Measurements from ENCODE around the gene PAPOLA. TPM values are rescaled to one million over a fixed set of nuclear protein-coding genes. Genes with fewer than 3 reads are reported as not detected.

The PAPOLA gene
- total RNA-seq, 3 donors from 2014 or later = 110 to 254 (median 187) TPM

DNA sequence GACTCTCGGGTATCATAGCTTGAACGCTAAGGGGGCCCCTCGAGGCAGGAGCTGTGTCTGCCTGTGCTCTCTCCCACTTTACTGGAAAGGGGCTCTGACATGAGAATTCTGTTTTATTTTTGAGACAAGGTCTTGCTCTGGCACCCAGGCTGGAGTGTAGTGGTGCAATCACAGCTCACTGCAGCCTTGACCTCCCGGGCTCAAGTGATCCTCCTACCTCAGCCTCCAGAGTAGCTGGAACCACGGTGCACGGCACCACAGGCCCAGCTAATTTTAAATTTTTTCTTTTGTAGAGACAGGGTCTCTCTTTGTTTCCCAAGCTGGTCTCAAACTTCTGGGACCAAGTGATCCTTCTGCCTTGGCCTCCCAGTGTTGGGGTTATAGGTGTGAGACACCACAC lies 77.7 kb downstream of the PAPOLA start:
- Histone ChIP-seq H3K4me3 (no peak overlapping the region), H3K36me3 (no peaks in the 10 kb centered on the region), H3K4me1 (no peaks in the 10 kb centered on the region), H3K9me3 (no peaks in the 10 kb centered on the region), H3K27ac (no peak overlapping the region), H3K27me3 (peaks cover 0 to 11% of the 10 kb centered on the region in 2 donors)
- no peak for DNase-seq (ENCODE audit: low spot score in 2 of 2)
- intact Hi-C loops (cut with DNase I; ENCODE audit: low total_unique reads) = no loop called here
- TF ChIP-seq POLR2AphosphoS5 (IDR thresholded peaks at IDR 0.05) = no peak
- TF ChIP-seq, protein P1, sequence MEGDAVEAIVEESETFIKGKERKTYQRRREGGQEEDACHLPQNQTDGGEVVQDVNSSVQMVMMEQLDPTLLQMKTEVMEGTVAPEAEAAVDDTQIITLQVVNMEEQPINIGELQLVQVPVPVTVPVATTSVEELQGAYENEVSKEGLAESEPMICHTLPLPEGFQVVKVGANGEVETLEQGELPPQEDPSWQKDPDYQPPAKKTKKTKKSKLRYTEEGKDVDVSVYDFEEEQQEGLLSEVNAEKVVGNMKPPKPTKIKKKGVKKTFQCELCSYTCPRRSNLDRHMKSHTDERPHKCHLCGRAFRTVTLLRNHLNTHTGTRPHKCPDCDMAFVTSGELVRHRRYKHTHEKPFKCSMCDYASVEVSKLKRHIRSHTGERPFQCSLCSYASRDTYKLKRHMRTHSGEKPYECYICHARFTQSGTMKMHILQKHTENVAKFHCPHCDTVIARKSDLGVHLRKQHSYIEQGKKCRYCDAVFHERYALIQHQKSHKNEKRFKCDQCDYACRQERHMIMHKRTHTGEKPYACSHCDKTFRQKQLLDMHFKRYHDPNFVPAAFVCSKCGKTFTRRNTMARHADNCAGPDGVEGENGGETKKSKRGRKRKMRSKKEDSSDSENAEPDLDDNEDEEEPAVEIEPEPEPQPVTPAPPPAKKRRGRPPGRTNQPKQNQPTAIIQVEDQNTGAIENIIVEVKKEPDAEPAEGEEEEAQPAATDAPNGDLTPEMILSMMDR (IDR thresholded peaks at IDR 0.05) = no peak
- no peak for TF ChIP-seq POLR2A (IDR thresholded peaks at IDR 0.05)

DNA sequence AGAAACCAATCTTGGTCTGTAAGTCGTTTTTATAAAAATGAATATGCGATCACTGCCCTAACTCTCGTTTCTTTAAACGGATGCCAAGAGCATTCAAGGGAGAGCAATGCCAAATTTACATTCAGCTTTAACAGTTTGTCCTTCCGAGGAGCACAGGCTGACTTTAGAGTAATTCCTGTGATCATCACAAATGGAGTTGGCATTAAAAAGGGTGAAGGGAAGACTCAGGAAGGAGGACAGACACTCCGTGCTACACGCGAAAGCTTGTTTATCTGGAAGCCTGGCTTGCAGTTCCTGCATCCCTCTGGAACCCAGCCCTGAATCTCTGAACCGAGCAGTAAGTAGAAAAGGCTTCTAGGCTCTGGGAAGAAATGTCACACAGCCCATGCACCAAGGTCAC lies 78.4 kb downstream of the PAPOLA start:
- Histone ChIP-seq H3K36me3 (no peaks in the 10 kb centered on the region), H3K4me1 (no peaks in the 10 kb centered on the region), H3K27ac (no peak overlapping the region), H3K27me3 (peaks cover 0 to 15% of the 10 kb centered on the region in 2 donors), H3K4me3 (no peak overlapping the region), H3K9me3 (no peaks in the 10 kb centered on the region)
- TF ChIP-seq POLR2AphosphoS5 (IDR thresholded peaks at IDR 0.05) (no peak), POLR2A (IDR thresholded peaks at IDR 0.05) (no peak)
- TF ChIP-seq, protein P1 (IDR thresholded peaks at IDR 0.05) = no peak
- intact Hi-C loops (cut with DNase I; ENCODE audit: low total_unique reads) = no loop called here
- no peak for DNase-seq (ENCODE audit: low spot score in 2 of 2)

DNA sequence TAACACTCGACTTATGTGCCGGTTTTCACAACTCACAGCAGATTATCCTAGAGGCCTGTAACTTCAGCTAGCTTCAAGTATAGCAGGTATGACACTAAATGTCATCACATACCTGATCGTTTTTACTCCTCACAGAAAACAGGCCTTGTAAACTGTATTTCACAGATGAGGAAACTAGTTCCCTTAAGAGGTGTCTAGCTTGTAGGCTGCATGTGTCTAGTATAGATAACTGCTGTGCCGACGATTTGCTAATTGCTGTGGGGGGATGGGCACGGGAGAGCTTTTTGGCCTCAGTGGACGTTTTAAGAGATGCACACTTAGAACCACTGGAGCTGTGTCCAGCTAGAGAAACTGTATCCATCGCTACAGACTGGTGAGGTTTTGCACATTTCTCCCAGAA lies 78.8 kb downstream of the PAPOLA start:
- Histone ChIP-seq H3K27me3 (peaks cover 0 to 15% of the 10 kb centered on the region in 2 donors), H3K9me3 (no peaks in the 10 kb centered on the region), H3K36me3 (no peaks in the 10 kb centered on the region), H3K4me3 (no peak overlapping the region), H3K4me1 (no peaks in the 10 kb centered on the region), H3K27ac (no peak overlapping the region)
- no peak for DNase-seq (ENCODE audit: low spot score in 2 of 2)
- intact Hi-C loops (cut with DNase I; ENCODE audit: low total_unique reads) = no loop called here
- TF ChIP-seq POLR2A (IDR thresholded peaks at IDR 0.05) (no peak), POLR2AphosphoS5 (IDR thresholded peaks at IDR 0.05) (no peak)
- TF ChIP-seq, protein P1 (IDR thresholded peaks at IDR 0.05) = no peak

DNA sequence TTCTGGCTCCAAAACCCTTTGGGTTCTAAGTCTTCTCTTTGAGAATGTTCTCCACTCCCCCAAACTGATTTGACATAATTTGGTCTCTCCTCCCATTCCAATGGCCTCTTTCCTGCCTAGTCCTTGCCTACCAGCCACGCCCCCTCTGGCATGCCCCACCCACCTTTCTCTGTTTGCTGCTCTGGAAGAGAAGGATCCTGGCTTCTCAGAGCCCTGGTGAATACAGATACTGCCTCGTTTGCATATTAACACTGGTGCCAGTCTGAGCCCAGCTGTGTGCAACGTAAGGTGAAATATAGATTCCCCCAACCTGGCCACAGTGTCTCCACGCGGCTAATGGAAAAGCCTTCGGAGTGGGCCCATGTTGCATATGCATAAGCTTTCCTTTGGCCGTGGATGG lies 79.7 kb downstream of the PAPOLA start:
- Histone ChIP-seq H3K9me3 (no peaks in the 10 kb centered on the region), H3K36me3 (no peaks in the 10 kb centered on the region), H3K27me3 (peaks cover 0 to 18% of the 10 kb centered on the region in 2 donors), H3K4me1 (no peaks in the 10 kb centered on the region), H3K4me3 (no peak overlapping the region), H3K27ac (no peak overlapping the region)
- intact Hi-C loops (cut with DNase I; ENCODE audit: low total_unique reads) = no loop called here
- TF ChIP-seq POLR2A (IDR thresholded peaks at IDR 0.05) (no peak), POLR2AphosphoS5 (IDR thresholded peaks at IDR 0.05) (no peak)
- TF ChIP-seq, protein P1 (IDR thresholded peaks at IDR 0.05) = no peak
- DNase-seq (ENCODE audit: low spot score in 2 of 2) = no peak

DNA sequence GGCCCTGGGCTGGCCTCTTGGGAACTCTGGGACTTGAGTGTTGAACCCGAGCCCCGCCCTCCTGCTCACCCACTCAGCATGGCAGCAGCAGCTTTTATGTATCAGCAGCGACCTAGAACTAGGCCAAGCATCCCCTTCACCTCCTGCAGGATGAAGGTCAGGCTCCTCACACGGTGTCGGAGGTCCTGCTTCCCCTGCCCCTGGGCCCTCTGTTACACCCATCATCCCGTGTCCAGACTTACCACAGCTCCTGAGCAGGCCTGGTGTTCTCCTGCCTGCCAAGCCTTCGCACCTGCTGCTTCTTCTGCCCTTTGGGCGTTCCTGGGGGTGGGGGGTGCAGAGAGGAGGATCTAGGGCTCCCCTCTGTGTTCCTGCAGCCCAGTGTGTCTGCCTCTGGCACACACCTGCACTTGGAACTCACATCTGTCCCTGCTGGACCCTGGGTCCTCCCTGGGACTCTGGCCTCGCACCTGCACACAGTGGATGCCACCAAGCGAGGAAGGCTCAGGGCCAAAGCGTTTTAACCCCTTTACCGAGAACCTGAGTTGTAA lies 80.3 kb downstream of the PAPOLA start:
- intact Hi-C loops (cut with DNase I; ENCODE audit: low total_unique reads) = no loop called here
- Histone ChIP-seq H3K4me1 (no peaks in the 10 kb centered on the region), H3K27ac (no peak overlapping the region), H3K4me3 (no peak overlapping the region), H3K36me3 (no peaks in the 10 kb centered on the region), H3K27me3 (peaks cover 0 to 24% of the 10 kb centered on the region in 2 donors), H3K9me3 (no peaks in the 10 kb centered on the region)
- DNase-seq (ENCODE audit: low spot score in 2 of 2) = no peak
- TF ChIP-seq, protein P1 (IDR thresholded peaks at IDR 0.05) = no peak
- TF ChIP-seq POLR2A (IDR thresholded peaks at IDR 0.05) (no peak), POLR2AphosphoS5 (IDR thresholded peaks at IDR 0.05) (no peak)

Measured in breast epithelium (tissue), 4 donors.